ENCODE measurements around the gene TFEB. TPM values are rescaled to one million over a fixed set of nuclear protein-coding genes. Genes with fewer than 3 reads are reported as not detected.

TFEB gene
- total RNA-seq, 1 experiment from 2014 or later, result 7.3 TPM

DNA sequence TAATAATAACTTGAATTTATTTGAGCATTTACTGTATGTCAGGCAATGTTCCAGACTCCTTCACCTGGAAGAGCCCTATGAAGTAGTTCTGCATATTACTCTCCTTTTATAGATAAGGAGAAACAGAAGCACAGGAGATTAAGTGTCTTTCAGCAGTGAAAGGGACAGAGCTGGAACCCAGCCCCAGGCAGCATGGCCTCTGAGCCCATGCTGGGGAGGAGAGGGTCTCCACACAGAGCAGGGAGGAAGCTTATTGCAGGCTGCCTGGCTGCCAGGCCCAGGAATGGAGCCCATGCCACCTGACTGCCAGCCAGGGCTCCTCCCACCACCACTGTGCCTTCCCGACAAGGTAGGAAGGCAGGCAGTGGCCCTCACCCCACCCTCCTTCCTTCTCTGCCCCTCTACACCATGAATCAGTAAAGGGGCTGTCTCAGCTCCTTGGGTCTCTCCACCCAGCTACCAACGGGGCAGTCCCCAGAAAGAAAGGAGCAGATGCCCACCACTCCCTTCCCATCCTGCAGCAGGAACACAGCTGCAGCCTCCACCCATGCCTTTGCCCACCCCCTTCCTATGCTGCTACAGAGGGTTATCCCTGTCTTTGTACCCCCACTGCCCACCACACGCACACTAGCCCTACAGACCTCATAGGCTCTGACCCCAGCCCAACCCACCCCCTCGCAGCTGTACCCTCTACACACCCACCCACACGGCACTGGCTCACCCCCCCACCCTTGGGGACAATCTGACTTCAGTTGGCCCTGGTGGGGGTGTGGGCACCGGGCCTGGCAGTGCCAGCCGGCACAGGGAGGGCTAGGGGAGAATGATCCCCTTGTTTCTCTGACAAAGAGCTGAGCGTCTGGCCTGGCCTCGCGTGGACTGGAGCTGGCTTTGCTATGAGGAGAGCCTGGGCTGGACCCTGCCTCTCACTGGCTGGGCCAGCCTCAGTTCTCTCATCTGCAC lies 41.8 kb downstream of the TFEB start:
- H3K79me2 ChIP-seq (ENCODE audit: low read depth), result no peaks in the 10 kb centered on the region
- H3F3A ChIP-seq (ENCODE audit: insufficient read depth, low read depth), result peaks cover 6% of the 10 kb centered on the region; the same call in 1 of the 2 replicates
- no peaks in the 10 kb centered on the region for H3K27me3 ChIP-seq (ENCODE audit: insufficient read depth, low read depth)
- no TSS peak for BruUV-seq (replicated peaks)
- ChIA-PET CTCF (interaction anchor here (0.6 kb wide), 2 partner anchors 12 to 153 kb away, joined by 6 read pairs; no protein-coding TSS in a partner anchor), POLR2A (ENCODE audit: unreplicated experiment) (no interaction called here)
- no peak overlapping the region for H2AFZ ChIP-seq
- TF ChIP-seq, protein P1, sequence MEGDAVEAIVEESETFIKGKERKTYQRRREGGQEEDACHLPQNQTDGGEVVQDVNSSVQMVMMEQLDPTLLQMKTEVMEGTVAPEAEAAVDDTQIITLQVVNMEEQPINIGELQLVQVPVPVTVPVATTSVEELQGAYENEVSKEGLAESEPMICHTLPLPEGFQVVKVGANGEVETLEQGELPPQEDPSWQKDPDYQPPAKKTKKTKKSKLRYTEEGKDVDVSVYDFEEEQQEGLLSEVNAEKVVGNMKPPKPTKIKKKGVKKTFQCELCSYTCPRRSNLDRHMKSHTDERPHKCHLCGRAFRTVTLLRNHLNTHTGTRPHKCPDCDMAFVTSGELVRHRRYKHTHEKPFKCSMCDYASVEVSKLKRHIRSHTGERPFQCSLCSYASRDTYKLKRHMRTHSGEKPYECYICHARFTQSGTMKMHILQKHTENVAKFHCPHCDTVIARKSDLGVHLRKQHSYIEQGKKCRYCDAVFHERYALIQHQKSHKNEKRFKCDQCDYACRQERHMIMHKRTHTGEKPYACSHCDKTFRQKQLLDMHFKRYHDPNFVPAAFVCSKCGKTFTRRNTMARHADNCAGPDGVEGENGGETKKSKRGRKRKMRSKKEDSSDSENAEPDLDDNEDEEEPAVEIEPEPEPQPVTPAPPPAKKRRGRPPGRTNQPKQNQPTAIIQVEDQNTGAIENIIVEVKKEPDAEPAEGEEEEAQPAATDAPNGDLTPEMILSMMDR (conservative IDR thresholded peaks at IDR 0.05), result no peak
- no peak for TF ChIP-seq EZH2 (IDR thresholded peaks at IDR 0.05; ENCODE audit: low read depth)
- H3K9me2 ChIP-seq (ENCODE audit: insufficient read depth), result no peaks in the 10 kb centered on the region
- H3K9me3 ChIP-seq (ENCODE audit: insufficient read depth, low read depth), result no peaks in the 10 kb centered on the region
- H3K36me3 ChIP-seq (ENCODE audit: low read depth), result no peaks in the 10 kb centered on the region
- intact Hi-C loops (cut with micrococcal nuclease; ENCODE audit: unreplicated experiment), result no loop called here
- peaks cover 31% of the 10 kb centered on the region for H3K4me1 ChIP-seq (replicated peaks; ENCODE audit: insufficient read depth)
- no peak overlapping the region for H3K4me3 ChIP-seq
- H3K4me2 ChIP-seq, result no peak overlapping the region
- no peak for DNase-seq
- H4K20me1 ChIP-seq (ENCODE audit: insufficient read depth), result no peaks in the 10 kb centered on the region
- H3K27ac ChIP-seq, result no peak overlapping the region

DNA sequence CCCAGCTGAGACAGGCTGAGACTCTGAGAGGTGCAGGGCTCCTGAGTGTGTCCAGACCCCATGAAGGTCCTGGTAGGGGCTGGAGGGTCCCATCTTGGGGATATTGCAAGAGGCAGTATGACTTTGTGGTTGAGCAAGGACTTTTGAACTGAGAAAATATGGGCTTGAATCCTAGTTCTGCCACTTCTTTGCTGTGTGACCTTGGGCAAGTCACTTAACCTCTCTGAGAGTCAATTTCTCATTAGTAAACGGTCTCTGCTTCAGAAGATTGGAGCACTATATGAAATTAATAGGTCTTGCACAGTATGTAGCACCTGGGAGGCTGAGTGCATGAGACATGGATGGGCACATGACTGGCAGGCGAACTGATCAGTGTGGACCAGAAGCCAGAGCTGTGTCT lies 42.7 kb downstream of the TFEB start:
- H3K4me3 ChIP-seq, result no peak overlapping the region
- no peaks in the 10 kb centered on the region for H3K9me3 ChIP-seq (ENCODE audit: insufficient read depth, low read depth)
- H3K9me2 ChIP-seq (ENCODE audit: insufficient read depth), result no peaks in the 10 kb centered on the region
- H3F3A ChIP-seq (ENCODE audit: insufficient read depth, low read depth), result no peaks in the 10 kb centered on the region
- DNase-seq, result no peak
- intact Hi-C loops (cut with micrococcal nuclease; ENCODE audit: unreplicated experiment), result no loop called here
- no peak overlapping the region for H3K27ac ChIP-seq
- TF ChIP-seq EZH2 (IDR thresholded peaks at IDR 0.05; ENCODE audit: low read depth), result no peak
- TF ChIP-seq, protein P1 (conservative IDR thresholded peaks at IDR 0.05), result no peak
- H2AFZ ChIP-seq, result no peak overlapping the region
- no peaks in the 10 kb centered on the region for H3K27me3 ChIP-seq (ENCODE audit: insufficient read depth, low read depth)
- BruUV-seq (replicated peaks), result no TSS peak
- no peak overlapping the region for H3K4me2 ChIP-seq
- H3K79me2 ChIP-seq (ENCODE audit: low read depth), result no peaks in the 10 kb centered on the region
- no peaks in the 10 kb centered on the region for H4K20me1 ChIP-seq (ENCODE audit: insufficient read depth)
- H3K4me1 ChIP-seq (replicated peaks; ENCODE audit: insufficient read depth), result peaks cover 27% of the 10 kb centered on the region
- H3K36me3 ChIP-seq (ENCODE audit: low read depth), result no peaks in the 10 kb centered on the region
- ChIA-PET POLR2A (ENCODE audit: unreplicated experiment) (no interaction called here), CTCF (no interaction called here)

GRCh38 chr6:41692080-41692675 lies 43.2 kb downstream of the TFEB start:
- CTCF ChIA-PET, result interaction anchor here (1.4 kb wide), 1 partner anchor 89 kb away, joined by 3 read pairs; no protein-coding TSS in a partner anchor
- no TSS peak for BruUV-seq (replicated peaks)

More at GRCh38 chr6:41692080-41692675, 43.2 kb downstream of the TFEB start:
- no peak overlapping the region for H3K4me2 ChIP-seq
- no peaks in the 10 kb centered on the region for H3K9me3 ChIP-seq (ENCODE audit: insufficient read depth, low read depth)
- peaks cover 29% of the 10 kb centered on the region for H3K4me1 ChIP-seq (replicated peaks; ENCODE audit: insufficient read depth)
- H4K20me1 ChIP-seq (ENCODE audit: insufficient read depth), result no peaks in the 10 kb centered on the region
- H3K4me3 ChIP-seq, result no peak overlapping the region
- H3F3A ChIP-seq (ENCODE audit: insufficient read depth, low read depth), result no peaks in the 10 kb centered on the region
- no peak for DNase-seq
- no peaks in the 10 kb centered on the region for H3K27me3 ChIP-seq (ENCODE audit: insufficient read depth, low read depth)
- no peaks in the 10 kb centered on the region for H3K79me2 ChIP-seq (ENCODE audit: low read depth)
- POLR2A ChIA-PET (ENCODE audit: unreplicated experiment), result interaction anchor here (0.6 kb wide), 1 partner anchor 92 kb away, joined by 5 read pairs; no protein-coding TSS in a partner anchor
- H3K27ac ChIP-seq, result no peak overlapping the region
- intact Hi-C loops (cut with micrococcal nuclease; ENCODE audit: unreplicated experiment), result no loop called here
- no peaks in the 10 kb centered on the region for H3K9me2 ChIP-seq (ENCODE audit: insufficient read depth)
- TF ChIP-seq, protein P1 (conservative IDR thresholded peaks at IDR 0.05), result no peak
- TF ChIP-seq EZH2 (IDR thresholded peaks at IDR 0.05; ENCODE audit: low read depth), result no peak
- no peaks in the 10 kb centered on the region for H3K36me3 ChIP-seq (ENCODE audit: low read depth)
- H2AFZ ChIP-seq, result no peak overlapping the region
